HG03280 (cell line): ENCODE results near the gene UBE2Z.
A peak's percentile ranks its signal among the peaks of the same experiment; 100 is the strongest.
"Not testable (repeated sequence)": the region's sequence is repeated elsewhere in the genome, so short reads cannot be mapped to it uniquely, and the experiment has no call there.

ENCODE experiments used
- ATAC-seq: cut with Tn5 transposase; IDR thresholded peaks from one replicate; pipeline ENCODE4 v1.9.1; 2021; ENCODE audit warnings: mild to moderate bottlenecking, moderate library complexity; ENCODE audit not compliant: unreplicated experiment

UBE2Z gene

DNA sequence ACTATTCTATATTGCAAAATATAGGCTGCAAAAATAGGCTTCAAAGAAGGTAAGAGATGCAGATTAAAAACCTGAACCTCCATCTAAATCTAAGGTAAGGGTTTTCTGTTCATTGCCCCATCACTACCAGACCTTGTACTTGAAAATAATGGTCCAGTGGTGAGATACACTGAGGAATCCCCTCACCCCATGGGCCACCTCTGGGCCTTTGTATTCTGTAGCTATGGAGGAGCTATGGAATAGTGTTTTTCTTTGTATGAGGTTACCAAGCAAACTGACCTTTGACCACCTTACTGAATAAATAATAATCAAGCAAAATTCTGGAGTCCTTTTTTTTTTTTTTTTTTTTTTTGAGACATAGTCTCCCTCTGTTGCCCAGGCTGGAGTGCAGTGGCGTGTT is 4.8 kb upstream of the UBE2Z start:
- ATAC-seq: no peak

DNA sequence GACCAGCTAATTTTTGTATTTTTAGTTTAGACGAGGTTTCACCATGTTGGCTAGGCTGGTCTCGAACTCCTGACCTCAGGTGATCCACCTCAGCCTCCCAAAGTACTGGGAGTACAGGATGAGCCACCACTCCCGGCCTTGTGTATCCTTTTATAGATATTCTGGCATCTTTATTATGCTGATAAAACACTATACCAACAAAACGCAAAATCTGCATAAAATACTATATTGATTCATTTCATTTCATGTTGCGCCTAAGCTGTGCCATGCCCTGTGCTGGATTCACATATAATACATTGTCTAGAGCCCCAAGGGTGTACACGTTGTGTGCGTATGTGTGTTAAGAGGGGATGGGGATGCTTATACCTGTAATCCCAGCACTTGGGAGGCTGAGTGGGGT is 3.8 kb upstream of the UBE2Z start:
- ATAC-seq: no peak

DNA sequence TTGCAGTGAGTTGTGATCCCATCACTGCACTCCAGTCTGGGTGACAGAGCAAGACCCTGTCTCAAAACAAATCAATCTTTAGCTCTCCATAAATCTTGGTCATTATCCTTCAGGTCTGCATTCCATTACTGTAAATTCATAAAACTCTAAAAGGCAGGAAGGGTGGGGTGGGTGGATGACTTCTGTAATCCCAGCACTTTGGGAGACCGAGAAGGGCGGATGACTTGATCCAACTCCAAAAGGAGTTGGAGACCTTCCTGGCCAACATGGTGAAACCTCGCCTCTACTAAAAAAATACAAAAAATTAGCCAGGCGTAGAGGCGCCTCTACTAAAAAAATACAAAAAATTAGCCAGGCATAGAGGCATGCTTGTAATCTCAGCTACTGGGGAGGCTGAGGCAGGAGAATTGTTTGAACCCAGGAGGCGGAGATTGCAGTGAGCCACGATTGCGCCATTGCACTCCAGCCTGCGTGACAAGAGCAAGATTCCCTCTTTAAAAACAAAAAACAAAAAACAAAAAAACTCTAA is 2.2 kb upstream of the UBE2Z start:
- ATAC-seq: no peak

DNA sequence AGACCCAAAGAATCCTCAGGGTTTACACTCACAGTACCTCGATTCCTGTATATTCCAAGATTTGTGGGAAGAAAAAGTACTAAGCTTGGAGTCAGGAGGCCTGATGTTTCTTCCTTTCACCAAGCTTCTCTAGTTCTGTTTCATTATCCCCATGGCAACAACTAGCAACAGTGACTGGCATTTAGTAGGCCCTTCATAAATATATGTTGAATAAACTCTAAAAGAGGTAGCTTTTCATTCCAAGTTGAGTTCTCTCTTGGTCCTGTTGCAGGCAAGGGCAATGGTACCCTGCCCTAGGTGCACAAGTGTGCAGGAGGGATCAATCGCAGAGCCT is 527 bp upstream of the UBE2Z start:
- no peak for ATAC-seq

DNA sequence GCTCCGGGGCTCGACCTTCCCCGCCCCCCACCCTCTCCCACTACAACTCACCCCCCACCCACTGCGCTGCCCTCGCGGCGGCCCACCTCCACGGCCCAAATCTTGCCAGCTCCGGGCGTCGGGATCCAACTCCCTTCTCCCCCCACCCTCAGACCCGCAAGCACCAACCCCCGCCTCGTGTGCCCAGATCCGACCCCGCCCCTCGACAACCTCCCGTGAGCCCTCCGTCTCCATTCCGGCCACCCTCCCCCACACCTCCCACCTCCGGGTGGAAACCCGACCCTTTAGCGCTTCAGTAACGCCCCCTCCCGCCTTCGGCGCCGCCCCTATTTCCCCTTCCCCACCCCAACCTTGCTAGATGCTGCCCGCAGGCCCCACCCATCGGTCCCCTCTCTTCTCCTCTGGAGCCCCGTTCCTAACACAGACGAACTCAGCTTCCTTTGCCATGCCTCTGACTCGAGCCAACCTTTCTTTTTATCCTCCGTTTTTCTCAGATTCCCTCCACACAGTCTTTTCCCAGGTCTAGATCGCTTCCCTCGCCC is 717 bp downstream of the UBE2Z start:
- peak; percentile 43 for ATAC-seq

DNA sequence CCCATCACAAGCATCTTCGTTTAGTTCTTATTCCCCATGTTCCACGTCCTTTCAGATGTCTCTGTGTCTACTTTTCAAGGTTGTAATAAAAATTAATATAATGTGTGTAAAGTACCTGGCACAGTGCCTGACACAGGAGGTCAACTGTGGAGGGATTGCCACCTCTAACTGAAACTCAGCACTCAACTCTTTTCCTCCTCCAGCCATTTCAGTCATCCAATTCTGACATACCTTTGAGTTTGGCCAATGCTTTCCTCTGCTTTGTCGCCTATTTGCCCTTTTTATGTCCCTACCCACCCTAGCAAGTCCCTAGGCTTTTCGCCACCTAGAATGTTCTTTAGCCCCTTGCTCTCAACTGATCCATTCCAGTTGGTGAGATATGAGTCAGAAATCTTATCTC is 1.6 kb downstream of the UBE2Z start:
- no peak for ATAC-seq

DNA sequence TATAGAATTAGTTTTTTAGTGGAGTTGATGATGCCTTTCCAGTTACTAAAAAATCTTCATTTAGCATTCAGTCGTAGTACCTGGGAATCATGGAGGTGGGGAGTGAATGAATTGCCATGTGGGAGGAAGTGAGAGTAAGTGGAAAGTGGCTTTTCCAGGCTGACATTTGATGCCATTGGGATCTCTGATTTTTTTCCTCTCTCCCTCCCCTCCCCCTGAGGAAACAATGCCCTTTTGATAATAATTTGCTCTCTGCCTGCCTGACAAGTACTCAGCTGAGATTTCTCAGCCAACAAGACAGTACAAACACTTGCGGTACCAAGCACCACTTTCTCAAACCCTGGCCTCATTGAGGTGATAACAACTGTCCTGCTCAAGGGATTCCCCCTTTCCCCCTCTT is 2.2 kb downstream of the UBE2Z start:
- ATAC-seq: no peak

DNA sequence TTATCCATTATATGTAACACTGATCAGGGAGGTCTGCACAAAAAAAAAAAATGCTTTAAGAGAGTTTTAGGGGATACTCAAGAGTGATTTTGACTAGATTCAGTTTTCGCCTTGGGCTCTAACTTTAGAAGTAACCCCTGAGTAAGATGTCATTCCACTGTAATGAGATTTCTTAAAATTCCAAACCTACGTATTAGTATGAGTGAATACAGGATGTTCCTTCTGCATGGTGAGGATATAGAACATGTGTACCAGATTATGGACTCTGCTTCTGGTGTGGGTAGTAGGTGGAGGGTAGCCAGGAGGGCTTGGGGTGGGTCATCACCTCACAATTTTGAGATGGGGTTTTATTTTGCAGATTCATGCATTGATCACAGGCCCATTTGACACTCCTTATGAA is 4.3 kb downstream of the UBE2Z start:
- ATAC-seq: no peak

DNA sequence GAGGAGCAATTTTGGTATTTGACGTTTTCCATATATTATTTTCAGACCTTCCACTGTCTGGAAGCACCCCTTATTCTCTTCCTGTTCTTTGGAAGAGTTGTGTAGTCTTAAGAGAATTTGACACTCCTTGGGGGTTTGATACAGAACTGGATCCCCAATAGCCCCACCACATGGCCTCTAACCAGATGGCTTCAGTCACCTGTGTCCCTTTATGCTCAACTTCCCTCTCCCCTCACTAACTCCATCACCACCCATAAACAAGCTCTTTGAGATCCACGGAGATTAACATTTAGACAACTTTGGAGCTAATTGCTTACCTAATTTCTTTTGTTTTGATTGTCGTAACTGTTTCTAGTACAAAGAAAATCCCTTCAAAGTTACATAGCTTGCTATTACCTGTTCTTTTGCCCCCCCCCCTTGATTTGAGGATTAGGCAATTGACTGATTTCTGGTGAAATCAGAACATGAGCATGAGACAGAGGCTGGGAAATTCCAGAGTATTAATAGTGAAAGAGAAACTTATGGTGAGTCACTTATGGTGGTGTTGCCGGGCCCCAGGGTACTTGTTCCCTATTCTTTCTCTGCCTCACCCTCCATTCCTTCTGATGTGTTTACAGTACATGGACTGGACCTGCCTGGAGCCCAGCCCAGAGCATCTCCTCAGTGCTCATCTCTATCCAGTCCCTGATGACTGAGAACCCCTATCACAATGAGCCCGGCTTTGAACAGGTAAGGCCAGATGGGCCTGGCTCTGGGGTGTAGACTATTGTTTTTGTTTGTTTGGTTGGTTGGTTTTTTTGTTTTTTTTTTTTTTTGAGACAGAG is 7.5 kb downstream of the UBE2Z start:
- peak; percentile 63 for ATAC-seq

DNA sequence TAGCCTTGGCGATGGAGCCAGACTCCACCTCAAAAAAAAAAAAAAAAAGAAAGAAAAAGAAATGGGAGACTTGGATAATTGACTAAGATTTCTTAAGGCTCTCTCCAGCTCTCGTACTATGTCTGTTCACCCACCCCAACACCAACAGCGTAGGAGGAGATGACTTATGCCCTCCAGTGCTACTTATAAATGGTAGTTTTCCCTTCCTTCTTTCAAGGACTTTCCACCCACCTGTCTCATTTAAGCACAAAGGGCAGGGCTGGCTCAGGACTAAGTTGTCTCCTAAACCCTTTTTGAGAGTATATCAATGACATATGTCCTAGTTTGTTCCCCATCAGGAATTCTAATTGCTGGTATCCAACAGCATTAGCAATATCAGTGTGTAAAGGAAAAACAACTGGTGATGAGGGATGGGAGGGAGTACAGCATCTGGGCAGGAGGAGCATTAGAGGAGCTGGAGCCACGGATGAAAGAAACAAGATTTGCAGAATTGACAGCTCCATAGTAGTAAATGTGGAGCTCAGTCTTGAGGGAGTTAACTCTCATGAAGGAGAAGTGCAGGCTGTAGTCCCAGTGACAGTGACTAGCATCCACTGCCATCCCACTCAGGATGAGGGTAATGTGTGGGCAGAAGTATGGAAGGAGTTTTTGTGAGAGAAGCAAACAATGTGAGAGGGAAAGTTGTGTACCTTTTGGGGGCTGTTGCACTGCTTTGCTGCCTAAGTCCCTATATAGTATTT is 17.2 kb downstream of the UBE2Z start:
- ATAC-seq: no peak

DNA sequence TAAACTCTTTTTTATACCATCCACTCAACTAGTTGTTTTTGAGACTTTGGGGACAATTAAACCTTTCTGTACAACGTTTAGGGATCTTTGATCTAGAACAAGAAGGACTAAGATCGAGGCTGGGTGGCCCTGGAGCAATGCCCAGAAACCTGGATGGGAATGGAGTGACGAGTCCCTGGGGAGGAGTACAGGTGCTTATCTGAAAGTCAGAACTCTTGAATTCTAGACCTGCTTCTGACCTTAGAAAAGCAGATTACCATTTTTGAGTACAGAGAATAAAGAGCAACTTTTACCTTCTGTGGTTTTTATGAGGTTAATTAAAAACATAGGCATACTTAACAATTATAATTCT is 17.8 kb downstream of the UBE2Z start:
- no peak for ATAC-seq

DNA sequence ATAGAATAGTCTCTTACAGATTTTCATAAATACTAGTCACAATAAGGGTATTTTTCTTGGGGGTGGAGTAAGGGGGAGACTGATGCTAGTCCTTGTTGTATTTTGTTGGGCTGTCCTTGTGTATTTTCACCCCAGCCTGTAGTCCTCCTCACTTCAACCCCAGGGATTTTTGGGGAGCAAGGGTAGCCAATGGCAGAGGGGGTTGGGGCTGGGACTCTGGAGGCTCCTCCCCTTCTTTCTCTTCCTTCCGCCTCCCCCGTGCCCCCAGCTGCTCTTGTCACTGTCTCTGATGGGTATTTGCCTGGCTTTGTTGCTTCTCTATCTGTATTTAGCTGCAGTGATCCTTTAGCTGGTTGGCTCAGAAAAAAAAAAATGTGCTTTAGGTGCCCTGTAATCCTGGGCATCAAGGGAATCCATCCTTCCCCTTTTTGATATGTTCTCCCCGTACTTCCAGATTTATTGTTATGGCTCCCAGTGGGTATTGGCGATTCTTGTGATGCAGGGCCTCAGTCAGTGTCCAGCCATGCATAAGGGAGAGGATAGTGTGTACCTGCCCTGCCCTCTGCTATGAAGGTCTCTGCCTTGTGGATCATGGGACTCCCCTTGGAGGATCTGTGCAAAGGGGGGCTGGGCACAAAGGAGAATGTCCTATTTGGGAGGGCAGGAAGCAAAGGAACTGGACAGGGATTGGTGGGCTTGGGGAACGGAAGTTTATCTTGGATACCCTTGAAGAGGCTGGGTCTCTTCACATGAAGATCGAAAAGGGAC is 20.0 kb downstream of the UBE2Z start:
- ATAC-seq: no peak

DNA sequence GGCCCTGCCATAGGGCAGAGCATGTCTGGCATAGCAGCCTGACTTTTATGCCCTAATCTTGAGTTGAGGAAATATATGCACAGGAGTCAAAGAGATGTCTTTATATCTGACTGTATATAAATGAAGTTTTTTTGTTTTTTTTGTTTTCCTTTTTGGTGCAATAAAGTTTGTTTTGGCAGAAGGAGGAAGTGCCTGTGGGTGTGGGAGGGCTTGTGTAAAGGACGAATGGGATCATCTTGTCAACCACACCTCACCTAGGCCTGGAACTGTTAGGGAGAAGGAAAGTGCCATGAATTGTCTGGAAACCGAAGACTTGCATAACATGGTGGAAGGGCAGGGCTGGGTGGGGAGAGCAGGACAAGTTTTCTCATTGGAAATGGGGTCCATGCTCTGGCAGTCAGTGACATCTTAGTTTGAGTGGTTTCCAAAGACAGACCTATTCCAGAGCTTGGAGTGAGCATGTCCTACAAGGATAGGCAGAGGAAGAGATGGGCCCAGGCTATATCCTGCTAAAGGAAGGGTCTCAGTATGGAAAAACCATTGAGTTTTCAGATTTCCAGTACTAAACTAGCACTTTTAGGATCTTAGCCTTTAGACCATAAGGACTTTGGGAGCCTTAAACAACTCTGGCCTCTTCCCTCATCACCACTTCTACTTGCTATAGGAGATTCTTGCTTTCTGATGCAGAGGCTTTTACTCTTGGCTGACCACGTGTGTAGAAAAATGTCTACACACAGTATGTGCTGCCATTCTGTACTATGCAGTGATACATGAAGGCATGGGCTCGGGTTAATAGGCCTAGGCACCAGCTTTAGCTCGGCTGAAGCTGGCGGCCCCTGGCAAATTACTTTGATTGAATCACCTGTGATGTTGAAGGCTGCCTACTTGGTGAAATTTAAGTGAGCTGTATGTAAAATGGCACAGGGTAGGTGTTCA is 20.9 kb downstream of the UBE2Z start:
- ATAC-seq: no peak

DNA sequence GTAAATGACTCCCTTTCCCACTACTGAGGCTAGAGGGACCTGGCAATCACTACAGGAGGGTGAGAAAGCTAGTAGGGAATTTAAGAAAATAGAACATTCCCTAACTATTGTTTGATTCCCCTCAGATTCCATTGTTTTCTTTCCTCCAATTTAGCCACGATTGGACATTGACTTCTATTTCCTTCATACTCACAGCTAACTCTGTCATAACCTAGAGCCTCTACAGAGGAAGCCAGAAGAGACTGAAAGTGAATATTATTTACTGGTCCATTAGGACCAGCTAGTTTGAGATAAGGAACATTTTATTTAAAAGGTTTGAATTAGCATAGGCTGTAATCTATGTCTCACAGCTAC is 21.6 kb downstream of the UBE2Z start:
- no peak for ATAC-seq

DNA sequence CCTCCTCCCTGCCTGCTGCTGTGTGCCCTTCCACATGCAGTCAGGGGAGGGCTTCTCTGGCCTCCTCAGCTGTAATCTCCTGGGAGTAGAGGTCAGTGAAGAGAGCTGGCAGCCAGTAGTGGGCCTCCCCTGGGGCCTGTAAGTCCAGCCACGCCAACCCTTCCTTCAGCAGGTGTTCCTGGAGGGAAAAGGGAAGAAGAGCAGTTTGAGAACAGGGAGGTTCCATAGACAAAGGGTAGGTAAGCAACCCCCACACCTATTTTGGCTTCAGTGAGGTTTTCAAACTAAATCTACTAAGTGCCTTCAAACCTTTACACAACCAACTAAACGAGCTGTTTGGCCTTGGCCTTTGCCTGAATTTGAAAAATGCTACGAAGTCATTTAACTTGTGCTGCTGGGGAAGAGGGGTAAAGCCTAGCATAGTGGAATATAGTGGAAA is 22.2 kb downstream of the UBE2Z start:
- no peak for ATAC-seq

DNA sequence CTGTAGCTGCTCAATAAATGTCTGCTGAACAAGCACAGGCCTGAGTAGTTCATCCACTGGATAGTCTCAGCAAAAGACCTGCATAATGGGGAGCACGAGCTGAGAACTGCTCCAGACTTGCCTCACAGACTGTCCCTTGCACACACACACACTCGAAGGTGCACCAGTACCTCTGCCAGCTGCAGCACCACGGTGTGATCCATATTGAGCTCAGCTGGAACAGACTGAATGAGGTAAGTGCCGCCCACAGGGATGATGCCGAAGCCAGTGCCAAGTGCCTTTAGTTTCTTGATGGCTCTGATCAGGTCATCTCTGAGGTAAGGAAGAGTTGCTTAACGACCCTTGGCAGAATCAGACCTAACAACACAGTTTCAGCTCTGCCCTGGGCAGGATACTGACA is 24.8 kb downstream of the UBE2Z start:
- no peak for ATAC-seq

DNA sequence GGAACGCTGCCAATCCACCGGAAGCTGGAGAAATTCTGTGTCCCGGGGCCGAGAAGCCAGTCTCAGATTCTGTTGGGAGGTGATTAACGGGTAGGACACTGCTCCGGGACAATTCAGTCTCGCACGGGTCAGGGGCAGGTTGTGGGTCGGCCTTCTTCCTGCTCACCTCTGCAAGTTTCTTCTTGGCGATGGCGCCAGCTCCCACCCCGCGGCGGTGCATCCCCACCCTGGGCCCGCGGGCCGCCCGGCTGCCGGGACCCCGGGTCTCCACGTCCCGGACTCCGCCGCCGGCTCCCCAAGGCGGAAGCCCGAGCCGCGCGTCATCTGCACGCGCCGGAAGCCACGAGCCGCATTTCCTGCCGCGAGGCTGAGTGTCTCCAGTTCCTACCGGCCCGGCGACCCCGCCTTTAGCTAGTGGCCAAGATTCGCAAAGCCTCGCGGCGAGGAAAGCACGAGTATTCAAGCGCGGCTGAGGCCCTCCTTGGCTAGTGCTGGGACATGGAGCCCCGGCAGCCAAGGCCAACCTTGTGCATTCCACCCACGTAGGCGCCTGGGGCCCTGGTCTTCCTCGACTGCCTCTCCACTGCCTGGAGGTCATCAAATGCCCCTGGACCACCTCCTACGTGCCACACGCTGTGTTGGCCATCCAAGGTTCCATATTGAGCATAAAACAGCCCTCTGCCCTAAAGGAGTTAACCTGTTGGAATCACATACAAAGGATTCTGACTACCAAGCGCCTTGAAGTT is 36.5 kb downstream of the UBE2Z start, which contains the start of gene SNF8:
Gene SNF8 (minus strand): TSS at position 328 of the 746 bp plus-strand sequence. CDS start 108 bp downstream, at position 220.
- ATAC-seq: peak; percentile 87

DNA sequence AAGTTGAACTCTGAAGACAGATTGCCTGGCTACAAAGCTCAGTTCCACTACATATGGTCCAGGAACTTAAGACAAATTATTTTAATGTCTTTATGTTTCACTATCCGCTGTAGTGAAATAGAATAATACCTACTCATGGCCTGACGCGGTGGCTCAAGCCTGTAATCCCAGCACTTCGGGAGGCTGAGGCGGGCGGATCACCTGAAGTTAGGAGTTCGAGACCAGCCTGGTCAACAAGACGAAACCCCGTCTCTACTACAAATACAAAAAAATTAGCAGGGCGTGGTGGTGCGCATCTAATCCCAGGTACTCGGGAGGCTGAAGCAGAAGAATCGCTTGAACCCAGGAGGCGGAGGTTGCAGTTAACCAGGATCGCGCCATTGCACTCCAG is 37.0 kb downstream of the UBE2Z start:
- ATAC-seq: not testable (repeated sequence)

DNA sequence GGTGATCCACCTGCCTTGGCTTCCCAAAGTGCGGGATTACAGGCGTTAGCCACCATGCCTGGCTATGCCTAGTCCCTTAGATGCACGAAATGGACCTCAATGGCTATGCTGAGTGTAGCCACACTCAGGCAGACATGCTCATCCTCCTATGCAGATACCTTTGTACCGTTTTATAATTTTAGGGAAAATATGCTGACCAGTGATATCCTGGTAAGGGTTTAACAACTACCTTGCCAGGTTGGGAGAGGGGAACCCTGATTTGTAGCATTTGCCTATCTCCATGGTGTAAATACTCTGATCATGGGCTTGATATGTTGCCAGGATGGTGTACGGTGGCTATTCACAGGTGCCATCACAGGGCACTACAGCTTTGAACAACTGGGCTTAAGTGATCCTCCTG is 43.4 kb downstream of the UBE2Z start:
- no peak for ATAC-seq

DNA sequence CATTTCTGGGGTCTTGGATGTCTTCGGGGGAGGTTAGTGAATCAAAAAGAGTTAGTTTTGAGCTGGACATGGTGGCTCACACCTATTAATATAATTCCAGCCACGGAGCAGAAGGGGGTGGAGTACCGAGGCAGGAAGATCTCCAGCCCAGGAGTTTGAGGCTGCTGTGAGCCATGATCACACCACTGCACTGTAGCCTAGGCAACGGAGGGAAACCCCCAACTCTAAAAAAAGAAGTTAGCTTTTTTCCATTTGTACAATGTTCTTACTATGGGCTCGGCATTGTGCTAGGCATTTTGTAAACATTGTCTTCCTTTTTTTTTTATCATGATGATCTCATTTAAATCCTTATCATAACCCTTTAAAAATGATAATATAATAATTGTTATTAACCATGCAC is 44.7 kb downstream of the UBE2Z start:
- no peak for ATAC-seq
